ENCODE measurements around the gene SMG6.

- TF ChIP-seq TAF1 (IDR thresholded peaks at IDR 0.05; ENCODE audit: borderline replicate concordance, low read depth, low read length) (no peak), RFX5 (IDR thresholded peaks at IDR 0.05; ENCODE audit: low read length) (no peak)
Measured at GRCh38 chr17:2043785-2044184, 259.8 kb downstream of the SMG6 start.
